ENCODE measurements around the gene MKNK2.

MKNK2 gene

GRCh38 chr19:2021453-2022140, 29.4 kb downstream of the MKNK2 start:
- Histone ChIP-seq H3K36me3 (ENCODE audit: control insufficient read depth, insufficient read depth, low read length) (no peaks in the 10 kb centered on the region), H3K27me3 (replicated peaks; ENCODE audit: control insufficient read depth, insufficient read depth, low read length) (no peaks in the 10 kb centered on the region), H3K4me3 (replicated peaks; ENCODE audit: low read depth, low read length) (no peak overlapping the region)
- TF ChIP-seq CTCF (IDR thresholded peaks at IDR 0.05; ENCODE audit: insufficient read depth, low read length, poor library complexity, severe bottlenecking), result no peak
- no peak for DNase-seq (ENCODE audit: extremely low read depth, insufficient read length)

- H3K27me3 ChIP-seq (replicated peaks; ENCODE audit: control insufficient read depth, insufficient read depth, low read length), result no peaks in the 10 kb centered on the region
- H3K36me3 ChIP-seq (ENCODE audit: control insufficient read depth, insufficient read depth, low read length), result no peaks in the 10 kb centered on the region
- H3K4me3 ChIP-seq (replicated peaks; ENCODE audit: low read depth, low read length), result no peak overlapping the region
- no peak for DNase-seq (ENCODE audit: extremely low read depth, insufficient read length)
- TF ChIP-seq CTCF (IDR thresholded peaks at IDR 0.05; ENCODE audit: insufficient read depth, low read length, poor library complexity, severe bottlenecking), result no peak
Measured at GRCh38 chr19:2018752-2019151, 32.3 kb downstream of the MKNK2 start.

- H3K4me3 ChIP-seq (replicated peaks; ENCODE audit: low read depth, low read length), result peak overlapping the region; percentile 59
- no peak for TF ChIP-seq CTCF (IDR thresholded peaks at IDR 0.05; ENCODE audit: insufficient read depth, low read length, poor library complexity, severe bottlenecking)
- H3K36me3 ChIP-seq (ENCODE audit: control insufficient read depth, insufficient read depth, low read length), result no peaks in the 10 kb centered on the region; the same call in 1 of the 2 replicates
- no peaks in the 10 kb centered on the region for H3K27me3 ChIP-seq (replicated peaks; ENCODE audit: control insufficient read depth, insufficient read depth, low read length)
- DNase-seq (ENCODE audit: extremely low read depth, insufficient read length), result peak; percentile 60
Measured at GRCh38 chr19:2016041-2016807, 34.8 kb downstream of the MKNK2 start.

GRCh38 chr19:2015608-2015950, 35.5 kb downstream of the MKNK2 start, which contains the start of gene BTBD2:
Gene BTBD2, minus strand, starts transcription at chr19:2015714. Its CDS starts 11 bp downstream, at chr19:2015703.
- Histone ChIP-seq H3K4me3 (replicated peaks; ENCODE audit: low read depth, low read length) (peak within 1 kb of the TSS; percentile 77), H3K27me3 (replicated peaks; ENCODE audit: control insufficient read depth, insufficient read depth, low read length) (no peaks in the 10 kb centered on the region), H3K36me3 (ENCODE audit: control insufficient read depth, insufficient read depth, low read length) (no peaks in the 10 kb centered on the region; the same call in 1 of the 2 replicates)
- TF ChIP-seq CTCF (IDR thresholded peaks at IDR 0.05; ENCODE audit: insufficient read depth, low read length, poor library complexity, severe bottlenecking), result no peak
- no peak for DNase-seq (ENCODE audit: extremely low read depth, insufficient read length)

GRCh38 chr19:2014731-2015607, 36.1 kb downstream of the MKNK2 start:
- Histone ChIP-seq H3K4me3 (replicated peaks; ENCODE audit: low read depth, low read length) (peak overlapping the region; percentile 77), H3K27me3 (replicated peaks; ENCODE audit: control insufficient read depth, insufficient read depth, low read length) (no peaks in the 10 kb centered on the region), H3K36me3 (ENCODE audit: control insufficient read depth, insufficient read depth, low read length) (no peaks in the 10 kb centered on the region; the same call in 1 of the 2 replicates)
- no peak for DNase-seq (ENCODE audit: extremely low read depth, insufficient read length)
- TF ChIP-seq CTCF (IDR thresholded peaks at IDR 0.05; ENCODE audit: insufficient read depth, low read length, poor library complexity, severe bottlenecking), result no peak
